PFSK-1 (cell line): ENCODE results near the gene PKD1L1.

Experiments
- FOXP2 ChIP-seq: optimal IDR thresholded peaks from 2 replicates; pipeline ENCODE3; 2011; ENCODE audit warnings: borderline replicate concordance, control low read depth, inconsistent platforms; ENCODE audit not compliant: insufficient read depth; ENCODE audit errors: extremely low read length, extremely low read depth
- POLR2AphosphoS5 ChIP-seq: IDR thresholded peaks from 2 replicates; pipeline ENCODE4 v1.6.1; 2012; ENCODE audit warnings: low read depth, mild to moderate bottlenecking, control low read depth, low read length, moderate library complexity
- SIN3A ChIP-seq: IDR thresholded peaks from 2 replicates; pipeline ENCODE4 v1.6.1; 2012; ENCODE audit warnings: mild to moderate bottlenecking, low read length, moderate library complexity, borderline replicate concordance; ENCODE audit not compliant: insufficient read depth
- TAF1 ChIP-seq: IDR thresholded peaks from 2 replicates; pipeline ENCODE4 v1.6.1; 2012; ENCODE audit warnings: low read length, control low read depth, borderline replicate concordance; ENCODE audit not compliant: insufficient read depth
- TF ChIP-seq, protein P1 (sequence below), 2 experiments: IDR thresholded peaks; 2 replicates each; pipeline versions ENCODE4 v1.6.1 to v1.8.0; 2011 to 2012; ENCODE audit warnings: low read depth in 2 of 2, low read length in 2 of 2, control low read depth in 1 of 2, inconsistent platforms in 1 of 2, mild to moderate bottlenecking in 1 of 2, moderate library complexity in 1 of 2; ENCODE audit not compliant: insufficient read depth in 1 of 2

Gene PKD1L1

DNA sequence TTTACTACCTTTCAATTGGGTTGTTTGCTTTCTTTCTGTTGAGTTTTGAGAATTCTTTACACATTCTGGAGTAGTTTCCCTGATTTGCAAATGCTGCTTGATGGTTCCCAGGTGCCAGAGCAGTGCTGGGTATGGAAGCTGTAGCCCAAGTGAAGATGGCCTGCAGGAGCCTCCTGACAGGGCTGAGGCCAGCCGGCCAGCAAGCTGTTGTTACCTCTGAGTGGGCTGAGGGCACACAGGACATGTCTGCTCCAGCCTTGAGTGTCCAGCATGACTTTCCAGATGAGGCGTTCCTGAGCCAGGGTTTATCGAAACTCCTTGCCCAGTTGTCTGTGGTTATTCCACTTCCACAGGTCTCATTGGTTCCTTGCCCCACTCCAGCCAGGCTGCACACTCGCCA is 201.8 kb downstream of the PKD1L1 start:
- TF ChIP-seq SIN3A, result no peak
- TF ChIP-seq TAF1, result no peak
- TF ChIP-seq, protein P1, sequence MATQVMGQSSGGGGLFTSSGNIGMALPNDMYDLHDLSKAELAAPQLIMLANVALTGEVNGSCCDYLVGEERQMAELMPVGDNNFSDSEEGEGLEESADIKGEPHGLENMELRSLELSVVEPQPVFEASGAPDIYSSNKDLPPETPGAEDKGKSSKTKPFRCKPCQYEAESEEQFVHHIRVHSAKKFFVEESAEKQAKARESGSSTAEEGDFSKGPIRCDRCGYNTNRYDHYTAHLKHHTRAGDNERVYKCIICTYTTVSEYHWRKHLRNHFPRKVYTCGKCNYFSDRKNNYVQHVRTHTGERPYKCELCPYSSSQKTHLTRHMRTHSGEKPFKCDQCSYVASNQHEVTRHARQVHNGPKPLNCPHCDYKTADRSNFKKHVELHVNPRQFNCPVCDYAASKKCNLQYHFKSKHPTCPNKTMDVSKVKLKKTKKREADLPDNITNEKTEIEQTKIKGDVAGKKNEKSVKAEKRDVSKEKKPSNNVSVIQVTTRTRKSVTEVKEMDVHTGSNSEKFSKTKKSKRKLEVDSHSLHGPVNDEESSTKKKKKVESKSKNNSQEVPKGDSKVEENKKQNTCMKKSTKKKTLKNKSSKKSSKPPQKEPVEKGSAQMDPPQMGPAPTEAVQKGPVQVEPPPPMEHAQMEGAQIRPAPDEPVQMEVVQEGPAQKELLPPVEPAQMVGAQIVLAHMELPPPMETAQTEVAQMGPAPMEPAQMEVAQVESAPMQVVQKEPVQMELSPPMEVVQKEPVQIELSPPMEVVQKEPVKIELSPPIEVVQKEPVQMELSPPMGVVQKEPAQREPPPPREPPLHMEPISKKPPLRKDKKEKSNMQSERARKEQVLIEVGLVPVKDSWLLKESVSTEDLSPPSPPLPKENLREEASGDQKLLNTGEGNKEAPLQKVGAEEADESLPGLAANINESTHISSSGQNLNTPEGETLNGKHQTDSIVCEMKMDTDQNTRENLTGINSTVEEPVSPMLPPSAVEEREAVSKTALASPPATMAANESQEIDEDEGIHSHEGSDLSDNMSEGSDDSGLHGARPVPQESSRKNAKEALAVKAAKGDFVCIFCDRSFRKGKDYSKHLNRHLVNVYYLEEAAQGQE (IDR thresholded peaks at IDR 0.05; ENCODE audit: insufficient read depth in 1 of 2, low read depth in 2 of 2, low read length in 2 of 2), result no peak
- TF ChIP-seq POLR2AphosphoS5, result no peak
- no peak for TF ChIP-seq FOXP2

DNA sequence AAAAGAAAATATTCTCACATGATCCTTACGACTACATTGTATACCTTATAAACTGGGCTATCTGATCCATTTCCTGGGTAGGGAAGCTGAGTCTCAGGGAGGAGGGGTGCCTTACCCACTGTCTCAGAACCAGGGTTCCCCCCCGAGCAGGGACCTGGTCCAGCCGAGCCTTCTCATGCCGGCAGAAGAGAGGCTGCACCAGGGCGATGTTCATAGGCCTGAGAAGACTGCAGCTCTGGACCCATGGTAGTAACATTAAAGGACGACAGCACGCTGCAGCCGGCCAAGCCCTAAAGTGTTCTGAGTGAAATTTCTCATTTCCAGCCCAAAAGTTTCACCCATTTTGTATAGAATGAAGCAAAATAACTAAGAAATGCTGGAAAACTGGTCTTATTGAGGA is 203.4 kb downstream of the PKD1L1 start:
- TF ChIP-seq SIN3A (no peak), TAF1 (no peak), FOXP2 (no peak), POLR2AphosphoS5 (no peak)
- TF ChIP-seq, protein P1 (IDR thresholded peaks at IDR 0.05; ENCODE audit: insufficient read depth in 1 of 2, low read depth in 2 of 2, low read length in 2 of 2), result no peak

DNA sequence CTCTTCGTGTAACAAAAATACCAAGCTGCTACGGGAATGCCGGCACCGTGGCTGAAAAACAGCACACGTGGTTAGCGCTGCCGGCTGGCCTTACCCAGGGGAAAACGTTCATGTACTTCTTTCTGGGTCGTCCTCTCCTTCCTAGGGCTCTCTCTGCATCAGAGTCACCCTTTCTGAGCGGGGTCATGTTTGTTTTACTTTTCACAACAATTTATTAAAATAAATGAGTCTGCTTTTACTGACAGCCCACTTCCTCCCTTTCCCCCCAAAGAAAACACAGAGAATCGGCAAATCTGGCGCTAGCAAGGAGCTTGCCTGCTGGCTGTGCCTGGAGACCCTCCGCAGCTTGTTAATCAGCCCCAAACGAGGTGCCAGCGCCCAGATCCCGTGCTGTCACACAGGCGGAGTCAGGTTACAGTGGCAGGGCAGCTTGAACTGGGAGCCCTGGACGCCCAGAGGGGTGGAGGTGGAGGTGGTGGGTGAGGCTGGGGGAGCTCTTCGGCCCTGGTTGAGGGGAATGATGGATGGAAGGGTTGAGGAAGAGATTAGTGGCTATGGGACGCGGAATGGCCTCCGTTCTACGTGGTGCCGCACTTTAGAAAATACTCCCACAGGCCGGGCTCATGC is 204.2 kb downstream of the PKD1L1 start:
- no peak for TF ChIP-seq POLR2AphosphoS5
- TF ChIP-seq SIN3A, result 0 out of 2 replicates have a peak, but pooled peaks have one; percentile 30
- TF ChIP-seq, protein P1 (IDR thresholded peaks at IDR 0.05; ENCODE audit: insufficient read depth in 1 of 2, low read depth in 2 of 2, low read length in 2 of 2), result no peak
- TF ChIP-seq TAF1, result no peak

DNA sequence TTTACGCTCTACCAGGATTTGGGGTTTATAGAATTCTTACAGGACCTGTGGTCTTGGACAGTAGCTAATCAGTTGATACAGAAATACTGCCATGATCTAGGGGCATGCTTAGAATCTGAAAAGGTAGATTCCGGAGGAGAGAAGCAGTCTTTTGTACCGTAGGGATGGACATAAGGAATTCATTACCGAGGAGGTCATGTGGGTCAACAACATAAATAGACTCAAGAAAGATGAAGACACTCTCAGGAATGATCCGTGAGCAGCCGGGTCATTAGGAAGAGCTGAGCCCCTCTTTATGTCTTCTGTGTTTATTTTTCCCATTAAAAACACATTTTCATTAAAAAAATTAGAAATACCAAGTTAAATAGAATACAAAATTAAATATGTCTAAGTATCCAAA is 206.3 kb downstream of the PKD1L1 start:
- TF ChIP-seq, protein P1 (IDR thresholded peaks at IDR 0.05; ENCODE audit: insufficient read depth in 1 of 2, low read depth in 2 of 2, low read length in 2 of 2), result no peak
- TF ChIP-seq SIN3A (no peak), FOXP2 (no peak), POLR2AphosphoS5 (no peak), TAF1 (no peak)

DNA sequence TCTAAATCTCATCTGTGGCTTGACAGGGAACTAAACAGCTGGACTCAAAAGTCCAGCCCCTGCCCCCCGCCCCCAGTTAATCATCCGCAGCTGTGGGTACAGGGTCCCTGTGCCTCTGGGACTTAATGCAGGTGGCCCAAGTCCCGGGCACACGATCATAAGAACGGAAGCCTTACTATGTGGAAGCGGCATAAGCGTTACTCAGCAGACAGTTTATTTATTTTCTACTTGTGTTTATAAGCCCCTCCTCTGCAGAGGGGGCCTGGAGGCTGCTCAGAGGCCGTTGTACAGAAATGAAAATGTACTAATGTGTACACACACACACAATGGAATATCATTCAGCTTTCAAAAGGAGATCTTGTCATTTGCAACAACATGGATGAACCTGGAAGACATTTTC is 208.4 kb downstream of the PKD1L1 start:
- no peak for TF ChIP-seq TAF1
- TF ChIP-seq FOXP2, result no peak
- TF ChIP-seq, protein P1 (IDR thresholded peaks at IDR 0.05; ENCODE audit: insufficient read depth in 1 of 2, low read depth in 2 of 2, low read length in 2 of 2), result no peak
- no peak for TF ChIP-seq POLR2AphosphoS5
- TF ChIP-seq SIN3A, result no peak
